Vagina (tissue), 2 donors: ENCODE data around the gene DNAH9. TPM values are rescaled to one million over a fixed set of nuclear protein-coding genes. Genes with fewer than 3 reads are reported as not detected.

ENCODE experiments used
- DNase-seq, 2 donors: peaks; one replicate each; pipeline ENCODE4 v3.0.0-alpha.2; 2017; ENCODE audit errors: extremely low spot score in 2 of 2
- H3K27ac ChIP-seq: fragments of 200-600 bp; sonication (generic); one replicate; pipeline ENCODE4 v1.5.1; 2019
- H3K27me3 ChIP-seq: fragments of 200-600 bp; sonication (generic); one replicate; pipeline ENCODE4 v1.5.1; 2019
- H3K36me3 ChIP-seq, 2 donors: fragments of 200-600 bp; sonication (generic); one replicate each; pipeline ENCODE4 v1.5.1; 2017 to 2019
- H3K4me1 ChIP-seq: fragments of 200-600 bp; sonication (generic); one replicate; pipeline ENCODE4 v1.5.1; 2019
- H3K4me3 ChIP-seq, 2 donors: fragments of 200-600 bp; sonication (generic); 1 replicate in 1 of 2; 2 replicates in 1 of 2; pipeline ENCODE4 v1.5.1; 2016 to 2019
- H3K9me3 ChIP-seq: fragments of 200-600 bp; sonication (generic); one replicate; pipeline ENCODE4 v1.5.1; 2019
- POLR2A ChIP-seq, 2 donors: fragments of 450-650 bp; IDR thresholded peaks; one replicate each; pipeline ENCODE4 v1.6.1; 2017; ENCODE audit warnings: antibody characterized with exemption in 2 of 2, mild to moderate bottlenecking in 2 of 2, moderate library complexity in 2 of 2
- POLR2AphosphoS5 ChIP-seq, 2 donors: sonication (generic); formaldehyde crosslinking; IDR thresholded peaks; one replicate each; pipeline ENCODE4 v1.9.0; 2017; ENCODE audit warnings: antibody characterized with exemption in 2 of 2, mild to moderate bottlenecking in 2 of 2, low read depth in 1 of 2; ENCODE audit not compliant: insufficient read depth in 1 of 2
- intact Hi-C: fragments of 100-400 bp; cut with DNase I; formaldehyde crosslinking; loops from one replicate; pipeline ENCODE4 v1.15.1; 2023
- total RNA-seq: library from RNA; depleted of rRNA; stranded (reverse); fragments of >200 nt; gene quantifications from one replicate; pipeline ENCODE4 v1.2.3, GENCODE V29; 2016
- TF ChIP-seq, protein P1 (sequence below), 3 experiments: fragments of 450-650 bp in 2 of 3; fragments of 200-600 bp in 1 of 3; sonication (generic) in 1 of 3; IDR thresholded peaks; one replicate each; pipeline ENCODE4 v1.5.1; 2017 to 2019; ENCODE audit warnings: antibody characterized with exemption in 3 of 3, mild to moderate bottlenecking in 2 of 3, moderate library complexity in 2 of 3

The DNAH9 gene
- total RNA-seq, 1 donor from 2014 or later: not detected

DNA sequence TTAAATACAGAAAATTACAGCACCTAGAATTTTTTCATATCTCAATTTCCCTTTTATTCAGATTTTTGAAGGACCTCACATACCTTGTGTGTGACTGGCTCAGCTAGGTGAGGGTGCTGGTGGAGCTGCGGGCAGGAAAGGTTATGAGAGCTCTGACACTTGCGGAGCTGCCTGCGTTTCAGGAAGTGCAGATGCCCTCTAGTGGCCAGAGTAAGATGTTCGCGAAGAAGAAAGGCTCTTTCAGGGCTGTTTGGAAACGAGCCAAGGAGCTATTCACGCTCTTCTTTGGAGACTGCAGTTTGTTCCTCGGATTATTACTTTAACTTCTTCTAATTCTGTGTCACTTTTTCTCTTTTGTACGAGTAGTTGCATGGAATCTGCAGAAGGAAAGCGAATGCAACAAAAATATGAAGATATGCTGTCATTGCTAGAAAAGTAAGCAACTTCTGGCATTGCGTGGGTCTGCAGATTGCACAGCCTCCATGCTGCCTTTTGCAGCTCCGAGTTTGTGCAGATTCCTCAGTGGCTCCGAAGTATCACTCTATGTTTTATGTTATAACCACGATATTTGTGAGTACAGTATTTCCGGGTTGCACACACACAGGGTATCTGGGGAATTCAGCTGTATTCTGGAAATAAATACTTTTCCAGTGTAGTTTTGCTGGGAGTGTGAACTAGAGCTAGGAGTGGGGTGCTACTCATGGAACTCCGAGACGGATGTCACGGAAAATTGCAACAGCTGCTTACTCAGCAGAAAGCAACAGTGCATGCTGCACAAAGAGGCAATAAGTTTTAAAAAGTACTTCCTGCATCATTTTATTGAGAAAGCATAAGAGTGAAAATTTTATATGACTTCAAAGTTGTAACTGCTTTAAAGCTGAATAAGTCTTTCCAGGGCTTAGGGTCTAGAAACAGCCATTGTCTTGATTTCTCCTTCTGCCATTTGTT, 46.3 kb downstream of the DNAH9 start:
- H3K27me3 ChIP-seq: no peaks in the 10 kb centered on the region
- H3K4me3 ChIP-seq: no peak overlapping the region
- intact Hi-C loops: no loop called here
- H3K9me3 ChIP-seq: no peaks in the 10 kb centered on the region
- peak in 1 of 2 donors; percentile 40 for DNase-seq
- H3K4me1 ChIP-seq: no peaks in the 10 kb centered on the region
- no peak overlapping the region for H3K27ac ChIP-seq
- no peaks in the 10 kb centered on the region for H3K36me3 ChIP-seq
- TF ChIP-seq POLR2A (IDR thresholded peaks at IDR 0.05) (no peak), POLR2AphosphoS5 (IDR thresholded peaks at IDR 0.05; ENCODE audit: insufficient read depth in 1 of 2, low read depth in 1 of 2) (no peak)
- TF ChIP-seq, protein P1, sequence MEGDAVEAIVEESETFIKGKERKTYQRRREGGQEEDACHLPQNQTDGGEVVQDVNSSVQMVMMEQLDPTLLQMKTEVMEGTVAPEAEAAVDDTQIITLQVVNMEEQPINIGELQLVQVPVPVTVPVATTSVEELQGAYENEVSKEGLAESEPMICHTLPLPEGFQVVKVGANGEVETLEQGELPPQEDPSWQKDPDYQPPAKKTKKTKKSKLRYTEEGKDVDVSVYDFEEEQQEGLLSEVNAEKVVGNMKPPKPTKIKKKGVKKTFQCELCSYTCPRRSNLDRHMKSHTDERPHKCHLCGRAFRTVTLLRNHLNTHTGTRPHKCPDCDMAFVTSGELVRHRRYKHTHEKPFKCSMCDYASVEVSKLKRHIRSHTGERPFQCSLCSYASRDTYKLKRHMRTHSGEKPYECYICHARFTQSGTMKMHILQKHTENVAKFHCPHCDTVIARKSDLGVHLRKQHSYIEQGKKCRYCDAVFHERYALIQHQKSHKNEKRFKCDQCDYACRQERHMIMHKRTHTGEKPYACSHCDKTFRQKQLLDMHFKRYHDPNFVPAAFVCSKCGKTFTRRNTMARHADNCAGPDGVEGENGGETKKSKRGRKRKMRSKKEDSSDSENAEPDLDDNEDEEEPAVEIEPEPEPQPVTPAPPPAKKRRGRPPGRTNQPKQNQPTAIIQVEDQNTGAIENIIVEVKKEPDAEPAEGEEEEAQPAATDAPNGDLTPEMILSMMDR (IDR thresholded peaks at IDR 0.05): peak; percentile 42 to 65 (median 55)

DNA sequence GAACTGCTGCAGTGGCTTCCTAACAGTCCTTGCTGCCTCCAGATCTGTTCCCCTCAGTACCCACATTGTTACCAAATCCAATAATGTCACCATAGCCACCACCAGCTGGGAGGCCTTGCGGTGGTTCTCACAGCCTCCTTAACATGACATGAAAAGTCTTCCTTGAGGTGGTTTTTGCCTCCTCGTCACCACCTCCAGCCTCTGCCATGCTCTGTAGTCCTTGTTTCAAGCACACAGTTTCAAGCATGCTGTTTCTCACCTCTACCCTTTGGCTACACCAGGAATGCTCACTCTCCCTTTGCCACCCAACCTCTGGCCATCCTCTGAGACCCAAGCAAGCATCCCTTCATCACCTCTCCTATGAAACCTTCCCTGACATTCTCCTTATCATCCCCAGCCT, 47.2 kb downstream of the DNAH9 start:
- intact Hi-C loops: no loop called here
- no peaks in the 10 kb centered on the region for H3K9me3 ChIP-seq
- no peaks in the 10 kb centered on the region for H3K27me3 ChIP-seq
- no peaks in the 10 kb centered on the region for H3K4me1 ChIP-seq
- TF ChIP-seq POLR2A (IDR thresholded peaks at IDR 0.05): no peak
- TF ChIP-seq POLR2AphosphoS5 (IDR thresholded peaks at IDR 0.05; ENCODE audit: insufficient read depth in 1 of 2, low read depth in 1 of 2): no peak
- TF ChIP-seq, protein P1 (IDR thresholded peaks at IDR 0.05): no peak
- peak; percentile 74 to 89 for DNase-seq
- H3K36me3 ChIP-seq: no peaks in the 10 kb centered on the region
- no peak overlapping the region for H3K27ac ChIP-seq
- no peak overlapping the region for H3K4me3 ChIP-seq

DNA sequence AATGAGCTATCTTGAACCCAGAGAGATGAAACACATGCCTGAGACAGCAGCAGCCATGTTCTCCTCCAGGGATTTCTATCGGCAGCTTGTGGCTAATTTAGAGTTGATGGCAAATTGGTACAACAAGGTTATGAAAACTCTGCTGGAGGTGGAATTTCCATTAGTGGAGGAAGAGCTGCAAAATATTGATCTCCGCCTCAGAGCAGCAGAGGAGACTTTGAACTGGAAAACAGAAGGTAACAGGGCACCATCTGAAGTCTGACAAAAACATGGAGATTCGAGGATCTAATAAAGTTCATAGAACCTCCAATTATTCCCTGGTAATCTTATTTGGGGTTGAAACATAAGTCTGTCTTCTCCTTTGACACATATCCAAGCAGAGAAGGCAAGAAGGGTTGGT, 52.8 kb downstream of the DNAH9 start:
- no peaks in the 10 kb centered on the region for H3K9me3 ChIP-seq
- intact Hi-C loops: loop anchor here (10.0 kb wide), 1 partner anchor 244 kb away; no protein-coding TSS in a partner anchor
- no peaks in the 10 kb centered on the region for H3K36me3 ChIP-seq
- H3K4me1 ChIP-seq: no peaks in the 10 kb centered on the region
- TF ChIP-seq POLR2A (IDR thresholded peaks at IDR 0.05): no peak
- TF ChIP-seq POLR2AphosphoS5 (IDR thresholded peaks at IDR 0.05; ENCODE audit: insufficient read depth in 1 of 2, low read depth in 1 of 2): no peak
- TF ChIP-seq, protein P1 (IDR thresholded peaks at IDR 0.05): no peak
- DNase-seq: peak in 1 of 2 donors; percentile 22
- no peak overlapping the region for H3K27ac ChIP-seq
- H3K4me3 ChIP-seq: no peak overlapping the region
- H3K27me3 ChIP-seq: no peaks in the 10 kb centered on the region

DNA sequence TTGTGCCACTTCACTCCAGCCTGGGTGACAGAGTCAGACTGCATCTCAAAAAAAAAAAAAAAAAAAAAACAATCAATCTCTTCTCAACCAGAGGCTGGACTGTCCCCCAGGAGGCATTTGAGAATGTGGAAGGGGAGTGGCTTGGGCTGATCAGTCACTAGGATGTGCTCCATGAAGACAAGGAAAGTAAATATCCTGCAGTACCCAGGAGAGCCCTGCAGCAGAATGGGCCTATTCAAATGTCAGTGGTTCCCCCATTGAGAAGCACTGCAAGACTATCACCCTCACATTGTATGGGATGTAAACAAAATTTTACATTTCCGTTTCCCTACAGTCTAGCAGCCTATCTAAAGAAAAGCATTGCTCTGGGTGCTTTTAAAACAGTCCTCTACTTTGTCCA, 70.3 kb downstream of the DNAH9 start:
- Histone ChIP-seq H3K9me3 (no peaks in the 10 kb centered on the region), H3K27ac (no peak overlapping the region), H3K27me3 (no peaks in the 10 kb centered on the region), H3K4me1 (no peaks in the 10 kb centered on the region), H3K4me3 (no peak overlapping the region), H3K36me3 (no peaks in the 10 kb centered on the region)
- no peak for DNase-seq
- intact Hi-C loops: no loop called here
- TF ChIP-seq, protein P1 (IDR thresholded peaks at IDR 0.05): no peak
- TF ChIP-seq POLR2A (IDR thresholded peaks at IDR 0.05): no peak
- no peak for TF ChIP-seq POLR2AphosphoS5 (IDR thresholded peaks at IDR 0.05; ENCODE audit: insufficient read depth in 1 of 2, low read depth in 1 of 2)

DNA sequence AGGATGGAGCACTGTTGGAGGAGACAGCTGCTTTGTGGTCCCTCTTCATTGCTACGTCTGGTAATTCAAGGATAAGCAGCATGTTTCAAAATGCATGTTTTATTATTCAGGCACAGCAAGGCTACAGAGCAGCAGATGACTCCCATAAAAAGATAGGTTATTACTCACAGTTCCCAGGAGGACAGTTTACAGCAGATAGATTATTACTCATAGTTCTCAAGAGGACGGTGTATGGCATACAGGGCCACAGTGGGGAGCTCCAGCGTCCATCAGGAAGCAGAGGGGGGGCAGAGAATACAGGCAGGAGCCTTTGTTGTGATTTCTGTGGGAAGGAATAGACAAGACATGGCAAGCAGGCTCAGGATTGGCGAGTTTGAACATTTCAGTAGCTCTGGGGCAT, 72.9 kb downstream of the DNAH9 start:
- H3K9me3 ChIP-seq: no peaks in the 10 kb centered on the region
- H3K4me3 ChIP-seq: no peak overlapping the region
- H3K36me3 ChIP-seq: no peaks in the 10 kb centered on the region
- H3K27ac ChIP-seq: no peak overlapping the region
- TF ChIP-seq POLR2A (IDR thresholded peaks at IDR 0.05) (no peak), POLR2AphosphoS5 (IDR thresholded peaks at IDR 0.05; ENCODE audit: insufficient read depth in 1 of 2, low read depth in 1 of 2) (no peak)
- TF ChIP-seq, protein P1 (IDR thresholded peaks at IDR 0.05): no peak
- H3K4me1 ChIP-seq: no peaks in the 10 kb centered on the region
- DNase-seq: no peak
- intact Hi-C loops: no loop called here
- H3K27me3 ChIP-seq: no peaks in the 10 kb centered on the region
